Ramos (cell line): ENCODE measurements around the gene CLCN3.
"Not testable (repeated sequence)": the region's sequence is repeated elsewhere in the genome, so short reads cannot be mapped to it uniquely, and the experiment has no call there.

Experiments
- in situ Hi-C: fragments of 300-500 bp; cut with MboI; formaldehyde crosslinking; loops from one replicate; pipeline ENCODE4 v1.14.3; 2022; ENCODE audit warnings: low sequenced_read_pairs; ENCODE audit not compliant: unreplicated experiment

The CLCN3 gene

GRCh38 chr4:169757575-169758184 is 137.3 kb downstream of the CLCN3 start, which contains the start of gene HPF1:
TSS of gene HPF1 (minus strand) at chr4:169757944. CDS start at chr4:169757877, 67 bp downstream.
- in situ Hi-C loops: no loop called here

- in situ Hi-C loops: no loop called here
Measured at GRCh38 chr4:169758401-169758962, 138.1 kb downstream of the CLCN3 start.

GRCh38 chr4:169761846-169762245 is 141.5 kb downstream of the CLCN3 start:
- in situ Hi-C loops: no loop called here

GRCh38 chr4:169765835-169766234 is 145.5 kb downstream of the CLCN3 start:
- in situ Hi-C loops: no loop called here

DNA sequence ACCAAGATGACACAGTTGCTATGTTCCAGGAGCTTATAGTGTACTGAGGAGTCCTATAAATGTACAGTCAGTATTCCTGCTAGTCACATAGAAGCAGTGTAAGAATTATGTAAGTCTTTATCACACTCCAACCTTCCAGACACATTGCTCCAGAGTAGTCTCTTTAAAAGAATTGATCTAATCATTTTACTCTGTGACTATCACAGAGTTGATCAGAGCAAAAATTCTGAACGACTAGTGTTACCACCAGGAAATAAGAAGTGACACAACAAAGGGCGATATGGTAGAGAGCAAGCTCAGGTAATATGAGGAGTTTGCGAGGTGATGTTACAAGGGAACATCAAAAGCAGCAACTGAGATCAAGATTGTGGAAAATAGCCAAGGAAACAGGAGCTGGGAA is 146.4 kb downstream of the CLCN3 start:
- in situ Hi-C loops: no loop called here

DNA sequence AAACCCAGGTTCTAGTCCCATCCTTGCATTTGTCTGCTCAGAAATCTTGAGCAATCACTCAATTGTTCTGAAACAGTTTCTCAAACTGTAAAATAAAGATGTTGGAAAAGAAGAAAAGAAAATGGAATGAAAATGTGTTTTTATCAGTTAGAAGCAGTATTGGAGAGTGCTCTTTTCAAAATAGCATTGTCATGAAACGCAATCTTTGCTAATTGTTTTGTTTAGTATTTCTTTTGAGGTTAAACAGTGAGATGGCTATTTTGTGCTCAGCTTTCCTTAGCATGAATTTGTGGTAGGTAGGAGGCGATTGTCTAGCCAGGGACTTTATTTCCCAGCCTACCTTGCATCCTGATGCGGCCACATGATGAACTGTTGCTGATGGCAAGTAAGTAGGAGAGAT is 148.0 kb downstream of the CLCN3 start:
- in situ Hi-C loops: no loop called here

- in situ Hi-C loops: no loop called here
Measured at GRCh38 chr4:169770416-169770815, 150.0 kb downstream of the CLCN3 start.

GRCh38 chr4:169771556-169772080 is 151.2 kb downstream of the CLCN3 start:
- in situ Hi-C loops: not testable (repeated sequence)
